ENCODE measurements around the gene KCNN3. TPM values are rescaled to one million over a fixed set of nuclear protein-coding genes. Genes with fewer than 3 reads are reported as not detected.

The KCNN3 gene
- total RNA-seq, 1 experiment from 2014 or later, result 0.40 TPM

DNA sequence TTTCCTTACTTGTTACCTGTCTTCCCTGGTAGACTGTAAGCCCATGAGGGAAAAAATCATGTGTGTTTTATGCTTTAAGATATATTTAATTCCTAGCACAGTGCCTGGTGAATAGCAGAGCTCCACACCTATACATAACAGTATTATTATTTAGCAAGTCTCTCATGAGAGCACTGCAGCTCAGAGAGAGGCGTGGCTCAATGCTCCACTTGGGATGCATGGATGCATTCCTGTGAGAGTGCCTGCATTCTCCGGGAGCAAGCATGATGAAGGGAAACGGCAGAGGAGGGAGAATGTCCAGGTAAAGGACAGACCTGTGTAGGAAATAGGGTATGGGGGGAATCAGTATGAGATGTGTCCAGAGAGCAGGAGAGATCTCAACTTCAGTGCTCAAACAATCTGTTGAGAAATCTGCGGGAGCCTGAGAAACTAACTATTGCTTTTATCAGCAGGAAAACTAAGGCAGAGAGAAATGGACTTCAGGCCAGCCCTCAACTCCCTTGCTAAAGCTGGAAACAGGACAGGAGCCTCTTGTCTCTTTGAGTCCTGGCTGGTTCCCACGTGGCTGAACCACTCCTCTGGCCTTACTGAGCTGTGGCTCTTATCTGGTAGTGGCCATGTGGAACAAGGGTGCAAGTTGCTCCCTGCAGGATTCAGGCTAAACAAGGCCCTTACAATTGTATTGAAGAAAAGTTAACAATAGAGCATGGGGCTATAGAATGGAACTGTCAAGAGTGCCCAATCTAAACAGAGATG is 113.1 kb downstream of the KCNN3 start:
- DNase-seq (ENCODE audit: extremely low read depth, low read depth), result no peak

DNA sequence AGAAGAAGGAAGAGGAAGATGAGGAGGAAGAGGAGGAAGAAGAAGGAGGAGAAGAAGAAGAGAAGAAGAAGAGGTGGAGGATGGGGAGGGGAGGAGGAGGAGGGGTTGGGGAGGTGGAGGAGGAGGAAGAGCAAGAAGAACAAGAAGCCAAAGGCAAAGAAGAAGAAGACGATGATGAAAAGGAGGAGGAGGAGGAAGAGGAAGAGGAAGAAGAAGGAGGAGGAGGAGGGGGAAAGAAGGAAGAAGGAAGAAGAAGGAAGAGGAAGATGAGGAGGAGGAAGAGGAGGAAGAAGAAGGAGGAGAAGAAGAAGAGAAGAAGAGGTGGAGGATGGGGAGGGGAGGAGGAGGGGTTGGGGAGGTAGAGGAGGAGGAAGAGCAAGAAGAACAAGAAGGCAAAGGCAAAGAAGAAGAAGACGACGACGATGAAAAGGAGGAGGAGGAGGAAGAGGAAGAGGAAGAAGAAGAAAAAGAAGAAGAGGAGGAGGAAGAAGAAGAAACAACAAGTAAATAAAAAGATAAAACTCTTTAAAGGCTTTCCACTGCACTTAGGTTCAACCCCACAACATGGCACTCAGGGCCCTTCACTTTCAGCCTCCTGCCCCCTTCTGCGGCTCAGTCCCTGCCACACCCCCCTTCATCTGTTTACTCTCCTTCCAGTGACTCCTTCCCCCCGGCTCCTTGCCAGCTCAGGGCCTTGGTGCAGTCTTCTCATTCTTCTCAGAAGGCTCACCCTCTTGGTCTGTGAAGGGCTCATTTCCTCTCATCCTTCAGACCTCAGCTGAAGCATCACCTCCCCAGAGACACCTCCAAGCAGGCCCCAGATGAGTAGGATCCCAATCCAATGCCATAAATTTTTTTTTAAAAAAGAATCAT is 114.0 kb downstream of the KCNN3 start:
- DNase-seq (ENCODE audit: extremely low read depth, low read depth), result no peak

DNA sequence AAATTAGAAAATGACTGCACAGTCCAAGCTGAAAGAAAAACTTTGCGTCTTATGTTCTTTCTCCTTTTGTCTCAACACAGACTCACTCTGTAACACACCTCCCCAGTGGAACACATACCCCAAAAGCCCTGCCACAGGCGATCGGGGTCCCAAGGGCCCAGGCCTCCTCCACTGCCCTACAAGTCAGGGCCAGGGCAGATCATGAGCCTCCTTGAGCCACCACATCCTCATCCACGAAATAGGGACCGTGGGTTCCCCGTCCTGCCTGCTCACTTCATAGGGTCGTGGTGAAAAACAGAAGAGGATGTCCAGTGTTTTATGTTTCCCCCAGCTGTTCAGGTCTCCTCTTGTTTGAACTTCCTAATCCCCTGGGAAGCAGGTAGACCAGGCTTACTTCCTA is 116.7 kb downstream of the KCNN3 start:
- no peak for DNase-seq (ENCODE audit: extremely low read depth, low read depth)

DNA sequence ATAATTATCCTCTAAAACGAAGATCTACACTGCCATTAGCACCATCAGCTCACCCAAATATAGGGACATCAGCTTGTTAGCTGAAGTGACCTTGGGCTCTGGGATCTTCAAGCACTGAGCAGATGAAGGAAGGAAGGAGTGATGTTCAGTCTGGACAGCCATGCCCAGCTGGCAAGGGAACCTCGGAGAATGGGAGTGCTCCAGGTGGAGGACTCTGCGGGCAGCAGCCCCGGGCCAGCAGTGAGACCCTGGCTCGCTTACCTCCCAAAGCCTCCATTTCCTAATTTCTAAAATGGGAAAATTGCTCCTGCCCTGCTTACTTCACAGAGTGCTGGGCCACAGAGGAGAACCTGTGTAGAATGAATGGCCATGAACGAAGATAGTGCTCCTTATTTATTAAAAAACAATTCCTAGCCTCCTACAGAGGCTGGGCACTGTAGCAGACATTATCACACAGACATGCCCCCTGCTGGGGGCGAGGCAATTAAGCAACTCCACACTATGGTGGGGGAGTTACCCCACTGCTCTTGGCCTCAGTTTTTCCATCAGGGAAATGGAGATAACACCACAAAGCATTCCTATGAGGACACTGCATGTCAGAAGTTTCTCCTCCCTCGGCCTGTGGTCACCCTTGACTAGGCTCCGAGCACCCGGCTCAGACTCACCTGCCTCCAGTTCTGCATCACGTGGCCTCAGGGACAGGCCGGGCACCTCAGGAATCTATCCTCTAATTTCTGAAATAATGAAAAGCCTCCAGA is 117.6 kb downstream of the KCNN3 start:
- no peak for DNase-seq (ENCODE audit: extremely low read depth, low read depth)

DNA sequence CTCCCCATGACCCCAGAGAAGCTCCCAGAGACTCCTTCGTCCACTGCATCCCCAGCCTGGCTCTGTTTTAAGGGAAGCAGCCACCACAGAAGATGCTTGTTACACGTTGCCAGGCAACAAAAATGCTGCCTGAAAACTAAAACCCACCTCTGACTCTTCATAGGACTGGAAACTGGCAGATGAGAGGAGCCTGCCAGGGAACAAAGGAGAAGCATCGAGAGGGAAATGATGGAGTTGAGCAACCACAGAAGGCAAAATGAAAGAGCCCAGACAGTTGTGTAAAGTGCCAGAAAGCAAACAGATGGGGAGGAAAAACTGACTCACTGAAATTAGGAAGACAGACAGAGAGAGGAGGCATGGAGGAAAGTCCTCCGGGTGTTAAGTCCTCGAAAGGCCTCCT is 118.4 kb downstream of the KCNN3 start:
- no peak for DNase-seq (ENCODE audit: extremely low read depth, low read depth)

DNA sequence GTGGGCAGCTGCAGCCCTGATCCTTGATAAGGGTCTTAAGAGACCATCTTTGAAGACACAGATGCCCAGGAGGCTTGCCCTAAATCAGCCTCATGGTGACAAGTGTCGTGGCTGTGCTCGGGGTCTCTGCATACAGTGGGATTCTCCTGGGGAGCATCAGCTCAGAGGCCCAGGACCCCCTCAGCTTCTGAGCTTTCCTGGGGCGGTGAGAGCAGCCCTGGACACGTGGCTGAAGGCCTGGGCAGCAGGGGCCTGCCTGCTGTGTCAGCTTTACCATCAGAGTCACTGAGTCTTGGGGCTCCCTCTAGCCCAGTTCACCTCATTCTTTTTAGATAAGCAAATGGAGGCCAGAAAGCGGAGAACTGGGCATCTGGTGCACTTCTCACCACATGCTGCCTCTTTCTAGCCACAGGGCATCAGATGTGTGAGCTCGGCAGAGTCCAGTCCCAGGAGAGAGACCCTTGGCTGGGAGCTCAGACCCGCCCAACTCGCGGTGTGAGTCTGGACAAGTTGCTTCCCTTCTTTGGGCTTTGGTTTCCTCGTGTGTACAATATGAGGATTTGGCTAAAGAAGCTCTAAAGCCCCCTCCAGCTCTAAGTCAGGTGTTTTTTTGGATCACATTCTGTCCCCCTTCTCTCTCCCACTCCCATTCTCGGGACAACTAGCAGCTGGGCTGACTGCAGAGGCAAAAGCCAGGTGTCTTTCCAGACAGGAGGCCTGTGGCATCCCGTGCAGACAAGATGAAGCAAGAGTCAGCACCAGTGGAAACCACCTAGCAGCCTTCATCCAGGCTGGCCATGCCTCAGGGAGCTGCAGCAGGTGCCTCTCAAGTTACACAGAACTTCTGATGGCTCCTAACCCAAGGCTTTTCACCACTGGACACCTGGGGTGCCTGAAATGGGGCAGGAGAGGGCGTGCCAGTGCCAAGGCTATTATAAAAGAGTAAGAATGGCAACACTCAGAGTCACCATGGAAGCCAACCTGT is 119.1 kb downstream of the KCNN3 start:
- DNase-seq (ENCODE audit: extremely low read depth, low read depth), result no peak

DNA sequence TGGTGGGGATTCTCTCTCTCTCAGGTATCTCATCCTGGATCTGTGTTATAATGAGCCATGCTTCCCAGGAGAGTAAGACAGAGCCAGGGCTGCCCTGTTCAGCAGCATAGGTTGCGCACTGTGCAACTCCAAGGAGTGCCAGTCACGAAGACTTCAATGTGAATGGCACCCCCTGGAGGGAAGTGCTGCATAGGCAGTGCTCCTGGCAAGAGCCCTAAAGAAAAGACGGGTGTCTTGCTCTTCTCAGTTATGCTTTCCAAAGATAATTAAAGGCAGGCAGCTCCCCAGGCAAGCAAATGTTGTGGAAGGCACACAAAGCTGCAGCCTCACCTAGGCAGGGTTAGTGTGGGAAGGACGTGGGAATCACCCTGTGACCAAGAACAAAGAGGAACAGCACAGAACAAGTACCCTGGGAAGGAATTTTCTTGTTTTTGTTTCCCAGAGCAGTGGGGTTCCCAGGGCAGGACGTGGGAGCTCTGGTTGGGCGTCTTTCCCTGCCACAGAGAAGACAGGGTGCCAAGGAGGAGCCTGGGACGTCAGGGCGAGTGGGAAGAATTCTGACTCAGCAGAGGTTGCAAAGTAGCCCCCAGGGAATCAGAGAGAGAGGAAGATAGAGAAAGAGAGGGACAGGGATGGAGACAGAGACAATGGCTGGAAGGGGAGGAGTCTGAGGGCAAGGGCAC is 120.9 kb downstream of the KCNN3 start:
- peak; percentile 53 for DNase-seq (ENCODE audit: extremely low read depth, low read depth)

DNA sequence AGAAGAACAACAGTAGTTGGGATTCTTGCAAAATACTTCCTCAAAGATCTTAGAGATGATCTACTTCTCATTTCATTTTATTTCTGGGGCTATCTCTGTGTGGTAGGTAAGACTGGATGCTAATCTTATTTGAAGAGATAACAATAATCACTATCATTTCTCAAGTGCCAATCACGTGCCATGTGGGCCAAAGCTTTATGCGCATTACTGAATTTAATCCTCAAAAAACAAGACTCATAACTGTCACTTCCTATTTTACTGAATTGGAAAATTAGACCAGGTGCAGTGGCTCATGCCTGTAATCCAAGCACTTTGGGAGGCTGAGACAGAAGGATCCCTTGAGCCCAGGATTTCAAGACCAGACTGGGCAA is 121.7 kb downstream of the KCNN3 start:
- no peak for DNase-seq (ENCODE audit: extremely low read depth, low read depth)

DNA sequence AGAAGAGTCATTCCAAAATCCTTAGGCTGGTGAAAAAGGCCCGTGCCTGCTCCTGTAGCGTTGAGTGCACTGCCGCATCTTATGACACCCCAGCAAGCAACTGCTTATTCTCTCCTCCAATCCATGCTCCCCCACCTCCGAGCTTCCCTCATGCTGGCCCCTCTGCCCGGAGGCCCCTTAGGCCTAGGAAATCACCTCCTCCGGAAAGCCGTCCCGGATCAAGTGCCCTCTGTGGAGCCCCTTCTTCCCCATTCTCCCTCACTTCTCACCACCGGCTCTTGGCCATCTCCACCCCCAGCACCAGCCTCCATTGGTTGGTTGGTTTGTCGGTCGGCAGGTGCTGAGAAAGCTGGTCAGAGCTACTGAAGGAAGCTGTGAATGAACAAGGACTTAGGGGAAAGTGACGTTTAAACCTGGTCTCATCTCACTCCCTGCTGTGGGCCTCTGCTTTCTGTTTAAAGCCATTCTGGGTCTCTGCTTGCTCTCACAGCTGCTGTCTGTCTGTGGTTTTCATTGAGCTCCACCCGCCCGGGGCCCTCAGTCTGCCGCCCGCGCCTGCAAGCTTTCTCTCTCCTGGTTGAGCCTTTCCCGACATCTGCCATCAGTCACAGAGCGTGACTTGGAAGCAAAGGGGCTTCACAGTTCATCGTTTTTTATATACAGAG is 122.2 kb downstream of the KCNN3 start:
- DNase-seq (ENCODE audit: extremely low read depth, low read depth), result no peak

DNA sequence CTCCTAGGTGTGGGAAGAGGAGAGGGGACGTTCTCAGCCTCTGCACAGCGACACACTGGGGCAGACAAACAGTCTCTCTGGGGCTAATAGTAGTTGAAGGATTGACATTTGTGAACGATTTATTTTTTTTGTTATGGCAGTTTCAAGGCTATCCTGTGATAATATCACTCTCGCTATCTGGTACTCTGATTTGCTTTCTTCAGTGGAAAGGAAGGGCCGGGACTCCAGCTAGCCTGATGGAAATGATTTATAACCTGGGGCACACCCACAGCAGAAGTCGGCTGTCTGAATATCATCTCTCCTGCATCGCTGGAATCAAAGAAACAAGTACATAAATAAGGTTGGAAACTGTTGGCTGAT is 122.7 kb downstream of the KCNN3 start:
- DNase-seq (ENCODE audit: extremely low read depth, low read depth), result no peak

DNA sequence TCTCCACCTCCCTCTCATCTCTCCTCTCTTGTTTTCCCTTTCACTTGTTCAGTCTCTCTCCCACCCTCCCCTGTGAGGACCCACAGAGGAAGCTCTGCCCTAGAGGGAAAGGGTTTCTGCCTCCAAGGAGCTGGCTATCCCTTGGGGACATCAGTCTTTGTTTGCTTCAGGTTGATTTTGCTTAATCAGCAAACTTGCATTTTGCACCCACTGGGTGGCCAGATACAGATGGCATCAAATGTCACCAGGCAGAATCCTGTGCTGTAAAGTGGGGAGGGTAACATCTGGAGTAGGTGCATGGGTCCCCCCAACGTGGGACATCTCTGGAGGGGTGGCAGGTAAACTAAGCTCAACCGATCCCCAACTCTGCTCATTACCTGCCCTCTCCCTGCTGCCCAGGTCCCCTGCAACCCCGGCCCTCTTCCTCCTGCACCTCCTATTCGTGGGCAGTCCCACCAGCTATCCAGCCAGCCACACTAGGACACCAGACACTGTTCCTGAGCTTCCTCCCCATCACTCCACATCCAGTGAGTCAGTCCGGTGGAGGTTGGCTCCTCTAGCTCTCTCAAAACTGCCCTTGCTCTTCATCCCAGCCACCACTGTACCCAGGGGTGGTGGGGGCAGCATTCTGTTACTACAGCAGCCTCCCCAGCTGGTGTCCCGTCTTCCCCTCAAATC is 123.3 kb downstream of the KCNN3 start:
- no peak for DNase-seq (ENCODE audit: extremely low read depth, low read depth)

DNA sequence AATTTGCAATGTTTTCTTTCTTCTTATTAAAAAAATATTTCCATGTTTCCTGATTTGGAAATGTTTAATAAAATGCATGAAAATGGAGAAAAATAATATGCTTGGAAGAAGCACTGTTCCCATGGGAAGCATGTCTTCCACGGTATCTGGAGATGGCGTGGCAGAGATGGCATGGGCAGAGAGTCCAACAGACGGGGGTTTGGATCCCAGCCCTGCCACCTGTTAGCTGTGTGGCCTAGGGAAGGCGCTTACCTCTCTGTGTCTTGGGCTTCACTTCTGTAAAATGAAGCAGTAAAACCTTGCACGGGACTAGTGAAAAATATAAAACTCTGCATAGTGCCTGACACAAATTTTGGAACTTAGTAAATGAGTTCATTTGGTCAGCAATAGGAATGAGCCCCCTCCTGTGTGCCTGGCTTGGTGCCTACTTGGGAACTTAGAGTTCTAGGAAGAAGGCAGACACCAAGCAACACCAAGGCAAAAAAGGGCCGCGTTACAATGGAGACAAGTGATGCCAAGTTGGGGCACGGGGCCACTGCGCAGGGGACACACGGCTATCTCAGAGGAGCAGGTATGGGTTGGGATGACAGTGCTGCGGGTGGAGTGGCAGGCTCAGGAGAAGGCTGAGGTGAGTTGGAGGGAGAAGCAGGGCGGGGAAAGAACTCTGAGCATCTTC is 124.2 kb downstream of the KCNN3 start:
- DNase-seq (ENCODE audit: extremely low read depth, low read depth), result no peak

DNA sequence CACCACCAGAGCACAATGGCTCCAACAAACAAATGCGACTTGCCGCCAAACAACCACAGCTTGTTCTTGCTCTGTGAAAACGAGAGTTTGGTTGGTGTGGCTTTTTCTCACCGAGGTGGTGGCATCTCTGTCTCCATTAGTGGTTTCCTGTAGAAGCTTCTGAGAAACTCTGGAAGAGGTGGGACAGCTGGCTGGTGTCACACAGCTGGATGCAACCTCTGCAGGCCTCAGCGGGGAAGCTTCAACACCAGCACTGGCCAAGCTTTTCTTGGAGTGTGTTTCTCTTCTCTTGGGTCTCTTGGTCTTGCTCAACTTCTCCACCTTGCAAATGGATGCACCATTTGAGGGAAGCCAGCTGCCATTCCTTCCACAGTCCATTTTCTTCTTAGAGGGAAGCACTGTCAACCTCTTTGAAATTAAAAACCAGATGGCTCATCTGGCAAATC is 124.8 kb downstream of the KCNN3 start:
- no peak for DNase-seq (ENCODE audit: extremely low read depth, low read depth)

DNA sequence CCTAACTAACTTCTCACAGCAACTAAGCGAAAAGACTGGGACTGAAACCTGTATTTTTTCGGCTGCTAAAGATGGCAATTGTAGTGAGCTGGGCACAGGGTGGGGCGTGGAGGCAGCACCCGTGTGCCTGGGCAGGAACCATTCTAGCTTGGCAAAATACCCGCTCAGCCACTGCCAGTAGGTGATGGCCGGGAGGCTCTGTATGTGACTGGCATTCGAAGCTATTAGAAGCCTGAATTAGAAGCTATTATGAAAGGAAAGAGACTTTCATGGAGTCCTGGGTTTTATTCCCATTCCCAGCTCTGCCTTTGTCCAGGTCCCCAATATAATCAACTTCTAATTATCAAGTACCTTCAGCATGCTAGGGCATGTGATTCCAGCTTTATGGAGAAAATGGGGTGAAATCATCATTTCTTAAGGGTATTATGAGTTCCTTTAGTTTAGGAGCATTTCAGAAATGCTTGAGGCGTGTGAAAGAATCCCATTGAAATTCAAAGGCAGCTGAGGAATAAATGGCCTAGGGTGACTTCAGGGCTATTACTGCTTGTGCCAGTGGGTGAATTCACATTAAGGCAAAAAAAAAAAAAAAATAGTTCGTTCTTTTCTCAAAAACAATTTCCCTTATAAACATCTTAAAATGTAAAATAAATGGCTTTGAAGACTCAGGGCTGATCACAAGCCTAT is 125.6 kb downstream of the KCNN3 start:
- no peak for DNase-seq (ENCODE audit: extremely low read depth, low read depth)

DNA sequence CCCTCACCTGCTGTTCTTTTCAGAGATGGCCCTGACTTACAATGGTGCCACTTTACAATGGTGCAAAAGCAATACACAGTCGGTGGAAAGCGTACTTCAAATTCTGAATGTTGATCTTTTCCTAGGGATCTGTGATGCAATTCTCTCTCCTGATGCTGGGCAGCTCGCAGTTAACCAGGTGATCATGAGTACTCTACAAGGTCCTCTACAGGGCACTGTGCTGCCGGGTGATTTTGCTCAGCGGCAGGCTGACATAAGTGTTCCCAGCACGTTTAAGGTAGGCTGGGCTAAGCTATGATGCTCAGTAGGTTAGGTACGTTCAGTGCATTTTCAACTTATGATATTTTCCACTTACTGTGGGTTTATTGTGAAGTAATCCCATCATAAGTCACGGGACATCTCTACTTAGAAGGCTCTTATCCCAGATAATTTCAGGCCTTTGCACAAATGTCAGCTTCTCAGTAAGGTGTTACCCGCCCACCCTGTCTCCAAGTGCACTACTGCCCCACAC is 126.5 kb downstream of the KCNN3 start:
- DNase-seq (ENCODE audit: extremely low read depth, low read depth), result no peak

DNA sequence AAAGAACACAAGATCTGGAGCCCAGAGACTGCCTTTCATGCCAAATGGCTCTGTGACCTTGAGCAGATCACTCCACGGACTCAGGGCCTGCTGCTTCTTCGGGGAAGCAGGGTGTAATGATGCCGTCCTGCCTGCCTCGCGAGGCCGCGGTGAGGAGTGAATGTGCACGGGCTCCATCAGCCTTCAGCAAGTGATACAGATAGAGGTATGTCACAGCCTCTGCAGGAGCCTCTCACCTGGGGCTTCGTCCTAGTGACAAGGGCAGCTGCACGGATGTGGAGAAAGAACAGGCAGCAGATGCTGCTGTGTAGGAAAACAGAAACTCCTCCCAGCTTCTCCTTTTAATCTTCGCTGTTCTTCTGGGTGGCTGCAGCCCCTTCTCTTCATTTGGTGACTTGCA is 127.5 kb downstream of the KCNN3 start:
- no peak for DNase-seq (ENCODE audit: extremely low read depth, low read depth)

Data from NCI-H460 (cell line).